GM19238 (cell line): ENCODE measurements around the gene KRTAP8-1.

Experiments
- DNase-seq: peaks from one replicate; pipeline ENCODE4 v3.0.0; 2011; ENCODE audit warnings: low spot score; ENCODE audit not compliant: insufficient read length

Gene KRTAP8-1

GRCh38 chr21:30813174-30813573, at the start of gene KRTAP8-1:
KRTAP8-1 (minus strand) TSS chr21:30813274; CDS start chr21:30813220, 54 bp downstream.
- DNase-seq, result no peak

- no peak for DNase-seq
Observed at GRCh38 chr21:30847627-30848500, 34.8 kb upstream of the KRTAP8-1 start.

- no peak for DNase-seq
Observed at GRCh38 chr21:30842990-30843389, 29.9 kb upstream of the KRTAP8-1 start.

GRCh38 chr21:30839304-30839703, 26.2 kb upstream of the KRTAP8-1 start:
- DNase-seq, result no peak

- no peak for DNase-seq
Observed at GRCh38 chr21:30838536-30838935, 25.5 kb upstream of the KRTAP8-1 start.

- no peak for DNase-seq
Observed at GRCh38 chr21:30831194-30831765, 18.2 kb upstream of the KRTAP8-1 start.

- DNase-seq, result no peak
Observed at GRCh38 chr21:30829659-30830058, 16.6 kb upstream of the KRTAP8-1 start, which contains the start of gene KRTAP7-1. KRTAP7-1 (minus strand) TSS chr21:30829759; CDS start chr21:30829698, 61 bp downstream.

- no peak for DNase-seq
Observed at GRCh38 chr21:30818837-30819610, 6.0 kb upstream of the KRTAP8-1 start.

- no peak for DNase-seq
Observed at GRCh38 chr21:30800605-30801004, 12.5 kb downstream of the KRTAP8-1 start.

- no peak for DNase-seq
Observed at GRCh38 chr21:30793581-30794314, 19.3 kb downstream of the KRTAP8-1 start.

GRCh38 chr21:30779249-30779648, 33.8 kb downstream of the KRTAP8-1 start:
- DNase-seq, result no peak

- no peak for DNase-seq
Observed at GRCh38 chr21:30769724-30770431, 43.2 kb downstream of the KRTAP8-1 start.
